Kidney (tissue), 14 donors: Measurements from ENCODE around the gene CCDC68. TPM values are rescaled to one million over a fixed set of nuclear protein-coding genes. Genes with fewer than 3 reads are reported as not detected.
"Not testable (repeated sequence)": the region's sequence is repeated elsewhere in the genome, so short reads cannot be mapped to it uniquely, and the experiment has no call there.

ENCODE experiments used
- DNase-seq, 5 donors: peaks; one replicate each; pipeline ENCODE4 v3.0.0-alpha.2; 2013 to 2020
- FAIRE-seq: peaks from 2 replicates; lab custom pipeline; 2012; peaks lifted over from hg19 to GRCh38; lab: Jason Lieb, UNC
- H3K27ac ChIP-seq, 2 donors: one replicate each; pipeline ENCODE4 v1.7.0; 2013; ENCODE audit warnings: low read depth in 2 of 2, low read length in 2 of 2, inconsistent platforms in 1 of 2
- H3K27me3 ChIP-seq: one replicate; pipeline ENCODE4 v1.7.1; 2013; ENCODE audit warnings: low read length, inconsistent platforms; ENCODE audit not compliant: control insufficient read depth, insufficient read depth
- H3K36me3 ChIP-seq, 3 donors: one replicate each; pipeline versions ENCODE4 v1.7.0 to v1.7.1; 2013; ENCODE audit warnings: low read length in 3 of 3, control low read depth in 1 of 3, inconsistent platforms in 1 of 3; ENCODE audit not compliant: insufficient read depth in 3 of 3, control insufficient read depth in 2 of 3
- H3K4me1 ChIP-seq, 3 donors: one replicate each; pipeline versions ENCODE4 v1.7.0 to v1.7.1; 2013; ENCODE audit warnings: low read length in 3 of 3, inconsistent platforms in 1 of 3, low read depth in 1 of 3; ENCODE audit not compliant: control insufficient read depth in 2 of 3, insufficient read depth in 2 of 3
- H3K4me3 ChIP-seq, 3 donors: one replicate each; pipeline versions ENCODE4 v1.7.0 to v1.8.1; 2013; ENCODE audit warnings: low read length in 3 of 3, control low read depth in 1 of 3, inconsistent platforms in 1 of 3
- H3K9ac ChIP-seq, 3 donors: one replicate each; pipeline versions ENCODE4 v1.7.0 to v1.7.1; 2013; ENCODE audit warnings: low read length in 3 of 3, control low read depth in 1 of 3, inconsistent platforms in 1 of 3
- H3K9me3 ChIP-seq, 3 donors: one replicate each; pipeline versions ENCODE4 v1.7.0 to v1.7.1; 2013; ENCODE audit warnings: low read length in 3 of 3, control low read depth in 1 of 3, inconsistent platforms in 1 of 3; ENCODE audit not compliant: control insufficient read depth in 2 of 3, insufficient read depth in 1 of 3
- CTCF ChIP-seq: IDR thresholded peaks from 3 replicates; pipeline ENCODE4 v1.5.1; 2012; ENCODE audit warnings: mild to moderate bottlenecking, moderate library complexity, borderline replicate concordance; ENCODE audit not compliant: insufficient read depth; ENCODE audit errors: extremely low read depth
- intact Hi-C: fragments of 100-400 bp; cut with DNase I; formaldehyde crosslinking; loops from one replicate; pipeline ENCODE4 v1.11.1; 2022
- polyA plus RNA-seq: library from polyadenylated mRNA; stranded (reverse); fragments of 350-450 nt; fragmentation: Illumina TruSeq; extraction: RNeasy Lipid Tissue Mini Kit (QIAGEN cat#74804); gene quantifications from one replicate; pipeline ENCODE4 v1.2.3, GENCODE V29; 2014; ENCODE audit warnings: low read depth, low replicate concordance; ENCODE audit not compliant: insufficient read depth
- total RNA-seq: library from RNA; stranded (reverse); fragmentation: NEBNext Ultra II Directional; extraction: Animal tissue kit (Norgen Biotek cat#: 25700); gene quantifications from one replicate; pipeline ENCODE4 v1.2.1, GENCODE V29; 2021
- donor health status: control.
- donor health status: control.
- donor health status: control.
- donor health status: control.
- donor health status: control.
- donor health status: DM: yes; HTN: yes; CAD: no.
- donor health status: Normal renal cell carcinoma (clear cell type).

CCDC68 gene
- total and polyA plus RNA-seq, 2 donors from 2014 or later = 2.6 to 6.1 TPM

GRCh38 chr18:54975598-54975997 is 16.3 kb upstream of the CCDC68 start:
- Histone ChIP-seq H3K27ac (no peak overlapping the region), H3K4me3 (no peak overlapping the region), H3K27me3 (no peaks in the 10 kb centered on the region), H3K36me3 (no peaks in the 10 kb centered on the region), H3K4me1 (no peaks in the 10 kb centered on the region), H3K9me3 (peaks cover 0 to 5% (median 0%) of the 10 kb centered on the region in 3 donors), H3K9ac (no peak overlapping the region)
- intact Hi-C loops = no loop called here
- no peak for TF ChIP-seq CTCF
- no peak for FAIRE-seq
- no peak for DNase-seq

GRCh38 chr18:54973046-54973445 is 13.8 kb upstream of the CCDC68 start:
- Histone ChIP-seq H3K27ac (no peak overlapping the region), H3K4me3 (no peak overlapping the region), H3K27me3 (no peaks in the 10 kb centered on the region), H3K9ac (no peak overlapping the region), H3K9me3 (peaks cover 0 to 2% (median 0%) of the 10 kb centered on the region in 3 donors), H3K36me3 (no peaks in the 10 kb centered on the region), H3K4me1 (no peaks in the 10 kb centered on the region)
- TF ChIP-seq CTCF = no peak
- intact Hi-C loops = no loop called here
- no peak for FAIRE-seq
- DNase-seq = no peak

GRCh38 chr18:54968807-54969206 is 9.5 kb upstream of the CCDC68 start:
- Histone ChIP-seq H3K36me3 (no peaks in the 10 kb centered on the region), H3K4me1 (no peaks in the 10 kb centered on the region), H3K9me3 (no peaks in the 10 kb centered on the region), H3K4me3 (no peak overlapping the region), H3K9ac (no peak overlapping the region), H3K27ac (no peak overlapping the region), H3K27me3 (no peaks in the 10 kb centered on the region)
- intact Hi-C loops = no loop called here
- FAIRE-seq (no peak), DNase-seq (no peak)
- no peak for TF ChIP-seq CTCF

GRCh38 chr18:54968237-54968636 is 9.0 kb upstream of the CCDC68 start:
- H3K4me1 ChIP-seq, H3K27me3 ChIP-seq, intact Hi-C loops, FAIRE-seq, H3K9ac ChIP-seq, H3K9me3 ChIP-seq, H3K36me3 ChIP-seq, H3K4me3 ChIP-seq, DNase-seq, H3K27ac ChIP-seq: not testable (repeated sequence)
